Neuronal stem cell (in vitro differentiated cells): Measurements from ENCODE around the gene ROR1.
A peak's percentile ranks its signal among the peaks of the same experiment; 100 is the strongest.

ENCODE experiments used
- DNase-seq: peaks from one replicate; pipeline ENCODE4 v3.0.0-alpha.2; 2013; ENCODE audit warnings: low spot score
- H2AFZ ChIP-seq: one replicate; pipeline ENCODE4 v1.6.1; 2013; ENCODE audit warnings: mild to moderate bottlenecking, low read length, inconsistent platforms
- H2AK5ac ChIP-seq: 2 replicates; pipeline ENCODE4 v1.6.1; 2013; ENCODE audit warnings: low read depth, mild to moderate bottlenecking, inconsistent platforms, low read length, moderate library complexity, mixed read lengths
- H2BK120ac ChIP-seq: 2 replicates; pipeline ENCODE4 v1.6.1; 2013; ENCODE audit warnings: low read depth, mild to moderate bottlenecking, inconsistent platforms, low read length, moderate library complexity, mixed read lengths
- H2BK12ac ChIP-seq: one replicate; pipeline ENCODE4 v1.6.1; 2013; ENCODE audit warnings: low read length, inconsistent platforms
- H2BK15ac ChIP-seq: 2 replicates; pipeline ENCODE4 v1.6.1; 2013; ENCODE audit warnings: mild to moderate bottlenecking, low read length, inconsistent platforms, mixed read lengths
- H2BK5ac ChIP-seq: one replicate; pipeline ENCODE4 v1.6.1; 2013; ENCODE audit warnings: inconsistent platforms, mild to moderate bottlenecking, low read length, moderate library complexity
- H3K14ac ChIP-seq: one replicate; pipeline ENCODE4 v1.6.1; 2013; ENCODE audit warnings: low read length, inconsistent platforms
- H3K18ac ChIP-seq: 2 replicates; pipeline ENCODE4 v1.6.1; 2013; ENCODE audit warnings: low read length, inconsistent platforms
- H3K23ac ChIP-seq: 2 replicates; pipeline ENCODE4 v1.6.1; 2013; ENCODE audit warnings: low read depth, mild to moderate bottlenecking, mixed read lengths, low read length, inconsistent platforms; ENCODE audit not compliant: poor library complexity
- H3K27ac ChIP-seq: replicated peaks from 3 replicates; pipeline ENCODE4 v1.5.1; 2013; ENCODE audit warnings: low read length, inconsistent platforms
- H3K27me3 ChIP-seq, 3 experiments: 2 replicates each; pipeline ENCODE4 v1.6.1; 2013; ENCODE audit warnings: low read length in 3 of 3, mild to moderate bottlenecking in 2 of 3, inconsistent platforms in 1 of 3, low read depth in 1 of 3, mixed read lengths in 1 of 3, moderate library complexity in 1 of 3; ENCODE audit not compliant: control insufficient read depth in 3 of 3, insufficient read depth in 3 of 3
- H3K36me3 ChIP-seq, 2 donors: replicated peaks in 1 of 2; 2 replicates each; pipeline ENCODE4 v1.6.1; 2013; ENCODE audit warnings: low read length in 2 of 2; ENCODE audit not compliant: control insufficient read depth in 2 of 2, insufficient read depth in 2 of 2
- H3K4ac ChIP-seq: 2 replicates; pipeline ENCODE4 v1.6.1; 2013; ENCODE audit warnings: inconsistent platforms, mild to moderate bottlenecking, low read length, moderate library complexity
- H3K4me1 ChIP-seq, 2 donors: 1 replicate in 1 of 2; 2 replicates in 1 of 2; pipeline ENCODE4 v1.6.1; 2013; ENCODE audit warnings: low read length in 2 of 2, low read depth in 1 of 2; ENCODE audit not compliant: control insufficient read depth in 2 of 2, insufficient read depth in 1 of 2
- H3K4me2 ChIP-seq: one replicate; pipeline ENCODE4 v1.6.1; 2013; ENCODE audit warnings: mild to moderate bottlenecking, low read length, inconsistent platforms; ENCODE audit not compliant: insufficient read depth, poor library complexity, severe bottlenecking
- H3K4me3 ChIP-seq, 2 donors: 2 replicates each; pipeline ENCODE4 v1.5.1; 2013; ENCODE audit warnings: low read length in 2 of 2, mild to moderate bottlenecking in 2 of 2, inconsistent platforms in 1 of 2, moderate library complexity in 1 of 2
- H3K79me1 ChIP-seq: one replicate; pipeline ENCODE4 v1.6.1; 2013; ENCODE audit warnings: low read depth, mild to moderate bottlenecking, inconsistent platforms, low read length, moderate library complexity
- H3K9ac ChIP-seq: one replicate; pipeline ENCODE4 v1.6.1; 2013; ENCODE audit warnings: mild to moderate bottlenecking, low read depth, low read length, inconsistent platforms; ENCODE audit not compliant: poor library complexity
- H3K9me3 ChIP-seq, 2 donors: replicated peaks in 1 of 2; 2 replicates each; pipeline versions ENCODE3 to v1.6.1; 2013; ENCODE audit warnings: low read length in 2 of 2, mild to moderate bottlenecking in 2 of 2, inconsistent platforms in 1 of 2, low read depth in 1 of 2, mixed read lengths in 1 of 2, moderate library complexity in 1 of 2; ENCODE audit not compliant: control insufficient read depth in 2 of 2, insufficient read depth in 1 of 2
- H4K8ac ChIP-seq: one replicate; pipeline ENCODE4 v1.6.1; 2013; ENCODE audit warnings: low read depth, mild to moderate bottlenecking, inconsistent platforms, low read length, moderate library complexity
- H4K91ac ChIP-seq: one replicate; pipeline ENCODE4 v1.6.1; 2013; ENCODE audit warnings: low read length, low read depth, mild to moderate bottlenecking, inconsistent platforms; ENCODE audit not compliant: poor library complexity
- WGBS, 2 donors: extraction: QIAGEN DNeasy Blood & Tissue Kit; methylation state at CpG; one replicate each; pipeline ENCODE4 v1.1.7; 2013; ENCODE audit warnings: missing lambda C conversion rate in 2 of 2, mixed read lengths in 1 of 2; ENCODE audit not compliant: insufficient read length in 2 of 2, insufficient replicate concordance in 1 of 2; ENCODE audit errors: extremely low coverage in 2 of 2; 5-methylcytosine and 5-hydroxymethylcytosine counted together

ROR1 gene

DNA sequence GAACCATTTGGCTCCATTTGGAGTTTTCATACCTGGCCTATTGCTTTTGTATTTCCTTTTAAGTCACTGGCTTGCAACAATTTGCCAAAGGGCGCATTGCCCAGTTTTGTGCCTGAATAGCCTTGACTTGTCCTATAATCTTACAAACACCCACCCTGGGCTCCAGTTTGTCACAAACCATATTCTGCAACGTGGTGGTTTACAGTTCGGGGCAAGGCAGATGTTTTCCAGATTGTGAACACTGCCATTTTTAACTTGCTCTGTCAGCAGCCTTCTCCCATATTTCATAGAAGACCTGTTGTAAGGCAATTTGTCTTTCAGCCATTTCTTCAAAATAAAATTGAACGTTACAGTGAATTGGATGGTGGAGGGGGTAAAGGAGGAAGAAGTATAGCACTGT is 376.4 kb downstream of the ROR1 start:
- Histone ChIP-seq H3K36me3 (no peaks in the 10 kb centered on the region), H2BK5ac (no peak overlapping the region), H3K14ac (no peak overlapping the region), H2AFZ (no peak overlapping the region), H3K27me3 (no peaks in the 10 kb centered on the region), H4K8ac (no peak overlapping the region), H4K91ac (no peak overlapping the region), H3K4me2 (no peak overlapping the region), H2BK120ac (no peak overlapping the region), H3K27ac (no peak overlapping the region), H2BK12ac (no peak overlapping the region), H2AK5ac (no peak overlapping the region), H3K4me1 (peaks cover 4 to 7% of the 10 kb centered on the region in 2 donors), H3K18ac (no peak overlapping the region), H3K4me3 (no peak overlapping the region), H3K23ac (no peak overlapping the region), H3K9me3 (no peaks in the 10 kb centered on the region), H3K4ac (no peak overlapping the region), H3K79me1 (no peaks in the 10 kb centered on the region), H2BK15ac (no peak overlapping the region), H3K9ac (no peak overlapping the region)
- DNase-seq: no peak
- WGBS, 2 donors: no CpG with 5 or more reads among the region's 4 CpGs

DNA sequence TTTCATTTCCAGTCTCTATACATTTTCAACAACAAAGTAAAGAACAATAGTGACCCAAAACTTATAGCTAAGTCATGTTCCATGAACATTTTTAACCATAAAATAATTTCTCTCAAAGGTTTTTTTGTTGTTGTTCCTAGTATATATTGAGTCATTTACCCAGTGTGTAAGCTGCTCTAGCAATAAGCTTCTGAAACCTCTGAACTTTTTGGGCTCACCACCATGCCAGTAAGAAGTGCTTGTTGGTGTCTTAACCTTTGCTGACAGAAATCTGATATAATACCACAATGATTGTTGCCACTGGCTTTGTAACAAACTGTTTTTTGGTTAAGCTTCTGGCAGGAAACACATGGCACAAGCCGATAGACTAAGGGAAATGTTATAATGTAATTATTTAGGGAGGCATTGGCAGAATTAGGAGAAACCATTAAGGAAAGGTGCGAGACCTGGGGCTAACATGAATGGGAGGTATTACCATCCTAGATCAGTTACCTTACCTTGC is 377.0 kb downstream of the ROR1 start:
- no peaks in the 10 kb centered on the region for H3K27me3 ChIP-seq
- H2BK5ac ChIP-seq: no peak overlapping the region
- H3K79me1 ChIP-seq: no peaks in the 10 kb centered on the region

DNA sequence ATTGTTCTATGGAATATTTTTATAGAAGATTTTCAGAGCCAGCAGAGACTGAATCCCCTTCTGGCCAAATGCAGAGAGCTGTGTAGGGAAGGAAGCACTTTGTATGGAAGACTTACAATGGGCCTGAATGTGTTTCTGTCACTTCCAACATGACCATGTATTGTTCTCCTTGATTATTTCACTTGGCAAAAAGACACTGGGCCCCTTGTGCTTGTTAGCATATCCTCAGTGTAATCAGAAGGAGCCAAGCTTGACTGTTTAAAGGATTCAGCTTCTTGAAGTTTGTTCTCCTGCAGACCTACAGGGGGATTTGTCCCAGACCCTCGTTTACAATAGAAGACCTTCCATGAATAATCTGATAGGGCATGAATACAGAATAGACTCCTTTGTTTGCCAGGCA is 381.5 kb downstream of the ROR1 start:
- H3K4me3 ChIP-seq: no peak overlapping the region
- no peaks in the 10 kb centered on the region for H3K9me3 ChIP-seq
- H3K36me3 ChIP-seq: no peaks in the 10 kb centered on the region
- no peaks in the 10 kb centered on the region for H3K79me1 ChIP-seq
- no peak overlapping the region for H3K23ac ChIP-seq
- H3K4ac ChIP-seq: no peak overlapping the region
- no peak overlapping the region for H2BK12ac ChIP-seq
- no CpG with 5 or more reads among the region's 1 CpG for WGBS, 2 donors
- DNase-seq: no peak
- H2BK120ac ChIP-seq: no peak overlapping the region
- peaks cover 5 to 6% of the 10 kb centered on the region in 2 donors for H3K4me1 ChIP-seq
- H4K91ac ChIP-seq: no peak overlapping the region
- H3K4me2 ChIP-seq: no peak overlapping the region
- no peak overlapping the region for H4K8ac ChIP-seq
- H3K18ac ChIP-seq: no peak overlapping the region
- no peak overlapping the region for H2BK5ac ChIP-seq
- H3K14ac ChIP-seq: no peak overlapping the region
- H3K27me3 ChIP-seq: no peaks in the 10 kb centered on the region
- no peak overlapping the region for H2BK15ac ChIP-seq
- no peak overlapping the region for H2AK5ac ChIP-seq
- H3K9ac ChIP-seq: no peak overlapping the region
- peak overlapping the region; percentile 31 for H2AFZ ChIP-seq
- no peak overlapping the region for H3K27ac ChIP-seq

More for the DNA sequence above, 377.0 kb downstream of the ROR1 start:
- H3K9ac ChIP-seq: no peak overlapping the region
- no peak overlapping the region for H3K4me3 ChIP-seq
- H3K4me1 ChIP-seq: peaks cover 6 to 8% of the 10 kb centered on the region in 2 donors
- no peaks in the 10 kb centered on the region for H3K9me3 ChIP-seq
- no peak overlapping the region for H3K14ac ChIP-seq
- no peak overlapping the region for H3K27ac ChIP-seq
- no peak overlapping the region for H2BK15ac ChIP-seq
- H4K91ac ChIP-seq: no peak overlapping the region
- no peak overlapping the region for H4K8ac ChIP-seq
- no peak overlapping the region for H3K23ac ChIP-seq
- H2AK5ac ChIP-seq: no peak overlapping the region
- no CpG with 5 or more reads among the region's 2 CpGs for WGBS, 2 donors
- H2BK120ac ChIP-seq: no peak overlapping the region
- no peak overlapping the region for H3K4me2 ChIP-seq
- no peak for DNase-seq
- H3K36me3 ChIP-seq: no peaks in the 10 kb centered on the region
- H2AFZ ChIP-seq: no peak overlapping the region
- H3K4ac ChIP-seq: no peak overlapping the region
- H2BK12ac ChIP-seq: no peak overlapping the region
- no peak overlapping the region for H3K18ac ChIP-seq

DNA sequence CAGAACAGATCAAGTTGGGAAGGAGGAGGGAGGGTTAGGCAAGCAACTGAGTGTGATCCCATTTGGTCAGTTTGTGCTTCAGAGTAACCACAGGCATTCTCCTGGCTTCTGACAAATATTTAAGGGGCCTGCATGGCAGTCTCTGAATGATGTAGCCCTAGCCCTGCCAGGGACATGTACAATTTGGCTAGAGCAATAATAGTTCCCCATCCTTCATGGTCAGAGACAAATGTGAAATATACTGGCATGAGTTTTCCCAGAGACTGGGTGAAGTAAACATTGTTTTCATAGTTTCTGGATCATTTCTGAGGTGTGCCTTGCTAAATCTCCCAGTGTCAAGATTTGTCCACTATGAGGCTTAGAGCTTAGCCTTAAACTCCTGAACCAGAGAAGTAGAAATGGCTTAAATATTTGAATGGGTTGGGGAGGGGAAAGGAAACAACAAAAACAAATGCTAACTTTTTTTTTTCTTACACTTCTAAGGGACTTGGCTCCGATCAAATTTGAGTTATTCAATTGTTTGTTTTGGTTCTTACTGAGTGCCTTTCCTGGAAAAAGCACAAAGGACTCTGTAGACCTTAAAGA is 387.6 kb downstream of the ROR1 start:
- H3K79me1 ChIP-seq: no peaks in the 10 kb centered on the region
- no peak overlapping the region for H3K4ac ChIP-seq
- no peak overlapping the region for H3K18ac ChIP-seq
- no peak for DNase-seq
- H3K4me1 ChIP-seq: peaks cover 2 to 7% of the 10 kb centered on the region in 2 donors
- no peak overlapping the region for H2AK5ac ChIP-seq
- no peak overlapping the region for H3K27ac ChIP-seq
- H3K23ac ChIP-seq: no peak overlapping the region
- no peak overlapping the region for H2BK5ac ChIP-seq
- H2AFZ ChIP-seq: no peak overlapping the region
- WGBS, 2 donors: no CpG with 5 or more reads among the region's 1 CpG
- H3K27me3 ChIP-seq: no peaks in the 10 kb centered on the region
- H3K9ac ChIP-seq: no peak overlapping the region
- H3K9me3 ChIP-seq: no peaks in the 10 kb centered on the region
- H2BK15ac ChIP-seq: no peak overlapping the region
- H2BK12ac ChIP-seq: no peak overlapping the region
- no peak overlapping the region for H3K4me3 ChIP-seq
- no peak overlapping the region for H4K8ac ChIP-seq
- H4K91ac ChIP-seq: no peak overlapping the region
- H2BK120ac ChIP-seq: no peak overlapping the region
- H3K4me2 ChIP-seq: no peak overlapping the region
- H3K36me3 ChIP-seq: no peaks in the 10 kb centered on the region
- H3K14ac ChIP-seq: no peak overlapping the region
